GM19240 (cell line): ENCODE results near the gene ATF6B.
A peak's percentile ranks its signal among the peaks of the same experiment; 100 is the strongest.
"Not testable (repeated sequence)": the region's sequence is repeated elsewhere in the genome, so short reads cannot be mapped to it uniquely, and the experiment has no call there.

Source experiments
- DNase-seq: peaks from one replicate; pipeline ENCODE4 v3.0.0; 2011; ENCODE audit warnings: low spot score; ENCODE audit not compliant: insufficient read length

ATF6B gene

DNA sequence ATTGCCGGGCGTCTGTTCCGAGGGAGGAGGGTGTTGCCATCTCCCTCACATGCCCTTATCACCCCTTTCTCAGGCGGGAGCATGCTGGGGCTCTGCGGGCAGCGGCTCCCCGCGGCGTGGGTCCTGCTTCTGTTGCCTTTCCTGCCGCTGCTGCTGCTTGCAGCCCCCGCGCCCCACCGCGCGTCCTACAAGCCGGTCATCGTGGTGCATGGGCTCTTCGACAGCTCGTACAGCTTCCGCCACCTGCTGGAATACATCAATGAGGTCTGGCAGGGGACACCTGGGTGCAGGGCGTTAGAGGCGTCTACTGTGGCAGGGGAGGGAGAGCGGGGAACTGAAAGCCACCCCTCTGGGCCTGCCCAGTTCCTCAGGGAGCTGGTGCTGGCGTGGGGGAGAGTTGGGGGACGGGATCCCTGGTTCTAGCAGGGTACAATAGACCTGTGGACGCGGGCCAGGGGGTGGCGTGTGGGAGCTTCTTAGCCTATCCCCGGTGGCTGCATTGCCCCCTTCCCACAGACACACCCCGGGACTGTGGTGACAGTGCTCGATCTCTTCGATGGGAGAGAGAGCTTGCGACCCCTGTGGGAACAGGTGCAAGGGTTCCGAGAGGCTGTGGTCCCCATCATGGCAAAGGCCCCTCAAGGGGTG, 26.6 kb upstream of the ATF6B start:
- DNase-seq = peak; percentile 84

DNA sequence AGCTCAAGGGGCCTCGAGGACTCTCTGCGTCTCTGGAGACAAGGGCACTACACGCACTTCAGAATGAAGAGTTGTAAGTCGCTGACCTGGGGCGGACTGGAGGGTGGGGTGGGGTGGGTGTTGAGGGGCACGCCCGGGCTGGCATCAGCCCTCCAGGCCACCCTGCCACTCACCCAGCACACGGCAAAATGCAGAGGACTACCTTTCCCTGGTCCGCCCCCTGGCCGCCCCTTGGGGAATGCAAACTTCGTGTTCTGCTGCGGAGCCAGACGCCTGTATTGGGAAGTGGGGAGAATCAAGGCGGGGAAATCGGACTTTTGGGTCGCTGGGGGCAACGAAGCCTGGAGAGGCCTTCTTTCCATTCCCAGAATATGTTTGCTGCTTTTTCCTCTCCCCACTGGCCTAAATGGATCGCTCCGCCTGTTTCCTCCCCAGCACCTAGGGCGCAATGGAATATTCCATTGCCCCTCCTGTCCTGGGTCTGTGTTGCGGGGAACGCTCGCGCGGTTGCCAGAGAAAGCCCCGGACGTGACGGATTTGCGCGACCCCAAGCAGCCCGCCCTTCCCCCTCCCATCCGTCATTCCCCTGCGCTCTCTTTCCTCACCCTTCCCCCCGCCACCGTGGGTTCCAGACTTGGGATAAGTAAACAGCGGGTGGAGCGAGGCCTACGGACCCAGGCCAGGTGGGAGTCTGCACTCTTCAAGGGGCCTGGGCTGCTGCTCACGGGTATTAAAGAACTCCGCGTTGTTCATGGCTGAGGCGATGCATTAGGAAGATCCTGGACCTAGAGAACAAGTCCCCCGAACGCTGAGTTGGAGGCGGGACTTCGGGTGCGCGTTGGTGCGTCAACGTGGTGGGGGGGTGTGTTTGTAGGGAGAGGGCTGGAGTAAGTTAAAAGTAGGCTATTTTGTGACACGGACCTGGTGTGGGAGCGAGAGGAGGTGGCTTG, 25.8 kb upstream of the ATF6B start, which contains the start of gene PPT2:
Gene PPT2, plus strand, starts transcription at position 578 of the 950 bp plus-strand sequence. CDS start 454 bp downstream, outside the sequence.
- DNase-seq = no peak

DNA sequence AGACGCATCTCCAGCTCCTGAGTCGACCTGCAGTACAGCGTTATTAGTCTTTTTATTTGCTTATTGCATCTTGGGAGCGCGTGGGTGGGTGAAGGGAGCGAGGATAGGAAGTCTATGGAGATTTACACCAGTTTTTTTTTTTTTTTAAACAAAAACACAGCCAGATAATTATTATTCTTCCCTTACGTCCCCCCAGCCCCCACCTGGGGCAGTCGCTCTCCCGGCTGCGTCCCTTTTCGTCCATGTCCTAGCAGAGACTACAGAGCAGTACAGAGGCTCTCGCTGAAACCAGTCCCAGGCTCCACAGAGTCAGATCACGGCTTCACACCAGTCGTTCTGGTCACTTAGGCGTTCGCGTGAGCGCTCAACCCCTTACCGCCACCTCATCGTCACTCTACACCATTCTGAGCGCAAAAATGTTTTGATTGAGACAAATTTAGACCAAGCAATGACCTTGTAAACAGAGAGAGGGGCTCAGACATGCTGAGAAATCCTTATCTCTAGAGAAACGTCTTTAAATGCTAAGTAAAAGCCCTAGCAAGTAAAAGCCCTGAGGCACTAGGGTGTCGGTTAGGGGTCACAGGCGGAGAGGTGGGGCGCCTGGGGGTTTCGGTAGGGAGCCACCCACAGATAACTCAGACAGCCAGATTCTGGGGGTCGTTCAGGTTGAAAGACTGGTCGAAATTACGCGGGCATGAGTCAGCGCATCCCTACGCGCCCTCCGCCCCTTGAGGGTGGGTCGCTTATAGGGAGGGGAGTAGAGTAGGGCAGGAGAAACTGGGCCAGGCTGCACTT, 24.9 kb upstream of the ATF6B start:
- DNase-seq = no peak

DNA sequence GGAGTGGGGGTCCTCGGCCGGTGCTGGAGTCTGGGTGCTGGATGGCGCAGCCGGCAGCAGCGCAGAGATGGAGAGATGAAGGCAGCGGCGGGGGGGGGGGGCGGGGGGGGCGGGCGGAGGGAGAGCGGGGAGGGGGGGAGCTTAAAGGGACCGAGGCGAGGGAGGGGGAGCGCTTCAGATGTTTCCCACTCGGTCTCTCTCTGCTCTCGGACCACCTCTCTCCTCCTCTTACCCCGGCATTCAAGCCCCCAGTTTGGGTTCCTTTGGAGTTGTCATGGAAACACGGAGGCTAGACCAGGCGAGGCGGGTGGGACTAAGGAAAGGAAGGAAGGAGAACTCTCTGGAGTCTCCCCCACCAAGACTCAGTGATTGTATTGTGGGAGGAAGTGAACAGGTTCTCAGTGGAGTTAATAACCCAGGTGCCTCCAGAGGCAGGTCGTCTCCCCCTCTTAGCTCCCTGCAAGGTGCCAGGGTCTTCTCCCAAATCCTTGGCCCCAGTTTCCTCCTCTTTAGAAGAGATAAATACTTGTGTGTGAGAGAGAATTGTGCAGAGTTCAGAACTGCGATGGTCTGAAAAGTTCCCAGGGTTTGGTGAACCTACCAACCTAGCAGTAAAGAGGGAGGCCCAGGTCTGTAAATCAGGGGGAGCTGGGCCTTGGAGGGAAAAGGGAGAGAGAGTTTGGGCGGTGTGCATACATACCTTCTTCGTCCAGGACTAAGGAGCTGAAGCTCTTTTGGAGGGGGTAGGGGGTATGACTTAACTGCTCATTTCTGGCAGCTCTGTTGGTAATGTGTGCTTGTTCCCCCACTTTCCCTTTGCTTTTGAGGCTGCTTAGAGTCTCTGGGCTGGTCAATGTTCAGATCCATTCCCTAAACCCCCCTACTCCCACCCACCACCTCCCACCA, 24.1 kb upstream of the ATF6B start, which contains the start of gene PRRT1:
Gene PRRT1, minus strand, starts transcription at position 77 of the 906 bp plus-strand sequence. CDS start 112 bp downstream, outside the sequence.
- no peak for DNase-seq

DNA sequence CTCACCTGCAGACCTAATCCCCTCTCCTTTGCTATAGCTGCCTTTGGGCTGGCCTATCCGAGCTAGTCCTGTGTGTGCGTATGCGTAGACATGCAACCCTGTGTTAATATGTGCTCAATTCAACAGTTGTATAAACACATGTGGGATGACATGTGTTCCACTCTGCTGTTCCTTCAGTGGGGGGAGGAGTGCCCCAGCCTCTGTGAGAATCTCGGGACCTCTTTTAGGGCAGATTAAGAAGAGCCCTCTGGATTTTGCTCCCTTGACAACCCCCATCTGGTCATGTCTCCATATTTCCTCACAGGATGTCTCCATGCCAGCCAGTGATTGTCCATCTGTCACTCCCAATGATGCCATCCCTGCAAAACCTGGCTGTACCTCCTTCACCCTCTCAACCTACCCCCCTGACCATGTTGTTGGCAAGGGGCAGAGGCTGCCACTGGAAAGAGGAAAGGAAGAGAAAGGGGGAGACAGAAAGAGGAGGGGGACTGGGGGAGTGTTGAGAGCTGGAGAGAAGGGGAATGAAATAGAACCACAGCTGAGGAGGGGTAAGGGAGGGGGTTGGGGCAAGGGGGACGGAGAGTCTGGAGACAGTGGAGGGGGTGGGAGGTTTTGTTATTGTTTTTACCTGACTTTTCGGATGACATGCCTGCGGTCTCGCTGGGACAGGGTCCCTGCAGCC, 23.3 kb upstream of the ATF6B start:
- no peak for DNase-seq

DNA sequence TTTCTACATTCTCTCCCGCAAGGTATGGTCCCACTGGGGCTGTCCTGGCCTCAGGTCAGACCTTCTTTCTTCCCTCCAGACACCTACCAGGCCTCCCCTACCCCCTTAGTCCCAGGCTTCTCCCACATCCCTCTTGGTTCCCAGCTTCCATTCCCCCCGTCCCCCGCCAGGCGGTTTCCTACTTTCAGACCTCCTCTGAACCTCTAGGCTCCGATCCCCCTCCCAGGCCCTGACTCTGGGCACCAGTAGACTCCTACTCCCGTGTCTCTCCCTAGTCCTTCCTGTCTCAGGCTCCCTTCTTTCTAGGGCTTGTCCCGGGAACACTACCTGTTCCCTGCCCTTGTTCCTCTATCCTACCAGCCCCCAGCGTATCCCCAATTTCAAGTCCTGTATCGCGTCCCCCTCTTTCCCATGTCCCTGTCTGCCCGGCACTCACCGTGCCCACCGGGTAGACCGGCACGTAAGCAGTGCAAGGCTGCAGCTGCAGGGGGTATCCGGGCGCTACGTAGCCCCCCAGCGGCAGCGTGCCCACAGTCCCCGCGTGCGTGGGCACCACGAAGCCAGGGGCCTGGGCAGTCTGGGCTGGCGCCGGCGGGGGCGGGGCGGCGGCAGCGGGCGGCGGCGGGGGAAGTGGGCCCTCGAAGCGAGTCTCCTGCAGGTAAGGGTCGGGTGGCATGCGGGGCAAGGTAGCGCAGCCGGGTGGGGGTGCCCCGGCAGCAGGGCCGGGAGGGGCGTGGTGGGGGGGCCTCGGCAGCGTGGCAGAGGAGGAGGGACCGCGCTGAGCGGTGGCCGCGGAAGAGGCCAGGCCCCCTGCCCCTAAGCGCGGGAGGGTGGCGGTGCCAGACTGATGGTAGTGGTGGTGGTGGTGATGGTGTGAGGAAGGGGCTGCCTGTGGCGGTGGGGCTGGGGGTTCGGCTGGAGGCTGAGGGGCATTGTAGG, 22.2 kb upstream of the ATF6B start:
- no peak for DNase-seq

DNA sequence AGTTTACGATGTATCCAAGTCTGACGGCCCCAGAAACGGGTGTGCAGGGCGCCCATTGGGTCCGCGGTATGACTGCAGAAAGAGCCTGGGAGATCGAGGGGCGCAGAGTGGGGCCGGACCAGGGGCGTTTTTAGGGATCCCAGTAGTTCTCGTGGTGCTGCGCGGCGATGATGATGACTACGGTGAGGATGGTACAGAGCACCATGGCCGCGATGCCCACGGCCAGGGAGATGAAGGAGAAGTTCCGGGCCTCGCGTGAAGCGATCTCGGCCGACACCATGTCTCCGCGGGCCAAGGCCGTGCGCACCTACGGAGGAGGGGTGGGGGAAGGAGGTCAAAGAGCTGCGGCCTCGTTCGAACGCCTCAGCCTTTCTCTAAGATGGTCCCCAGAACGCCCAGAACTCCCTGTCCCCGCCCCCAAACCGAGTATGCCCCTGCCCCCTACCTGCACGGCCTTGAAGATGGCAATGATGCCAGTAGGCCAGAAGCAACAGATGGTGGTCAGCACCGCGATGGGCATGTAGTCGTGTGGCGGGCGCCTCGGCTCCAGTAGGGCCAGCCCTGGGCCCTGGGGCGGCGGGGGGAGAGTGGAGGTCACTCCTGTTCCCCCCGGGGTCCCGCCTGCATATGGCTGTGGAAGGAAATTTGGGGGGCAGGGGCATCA, 21.2 kb upstream of the ATF6B start:
- DNase-seq = no peak

DNA sequence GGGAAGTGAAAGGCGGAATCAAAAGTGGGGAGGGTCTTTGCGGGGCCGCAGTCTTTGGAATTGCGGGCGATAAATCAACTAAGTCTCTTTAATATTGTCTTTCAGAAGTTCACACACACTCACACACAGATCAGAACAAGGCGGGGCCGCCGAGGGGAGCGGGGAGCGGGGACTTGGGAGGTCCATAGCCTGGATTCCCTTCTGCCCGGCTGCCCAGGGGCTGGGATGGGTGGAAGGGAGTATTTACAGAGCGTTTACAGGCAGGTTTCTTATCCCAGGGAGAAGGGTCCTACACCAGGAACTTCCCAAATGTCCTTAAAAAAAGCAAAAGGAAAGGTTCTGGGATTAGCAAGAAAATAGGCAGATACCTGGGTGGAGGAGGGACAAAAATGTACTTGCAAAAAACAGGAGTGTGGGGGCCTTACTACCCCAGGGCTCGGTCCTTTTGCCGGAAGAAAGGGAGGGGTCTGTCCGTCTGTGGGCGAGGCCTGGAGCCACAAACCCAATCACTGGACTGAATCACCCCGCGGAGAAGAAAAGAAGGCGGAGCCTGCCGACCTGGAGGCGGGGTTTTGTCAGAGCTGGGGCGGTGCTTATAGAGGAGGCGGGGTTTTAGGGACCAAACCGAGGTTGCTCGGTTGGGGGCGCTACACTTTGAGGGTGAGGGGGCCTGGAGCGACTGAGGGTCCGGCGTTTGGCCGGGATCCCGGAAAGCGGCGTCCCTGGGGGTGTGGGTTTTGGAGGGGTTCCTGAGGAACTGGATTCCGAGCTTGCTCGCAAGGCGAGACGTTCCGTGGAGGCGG, 20.4 kb upstream of the ATF6B start:
- DNase-seq = no peak

DNA sequence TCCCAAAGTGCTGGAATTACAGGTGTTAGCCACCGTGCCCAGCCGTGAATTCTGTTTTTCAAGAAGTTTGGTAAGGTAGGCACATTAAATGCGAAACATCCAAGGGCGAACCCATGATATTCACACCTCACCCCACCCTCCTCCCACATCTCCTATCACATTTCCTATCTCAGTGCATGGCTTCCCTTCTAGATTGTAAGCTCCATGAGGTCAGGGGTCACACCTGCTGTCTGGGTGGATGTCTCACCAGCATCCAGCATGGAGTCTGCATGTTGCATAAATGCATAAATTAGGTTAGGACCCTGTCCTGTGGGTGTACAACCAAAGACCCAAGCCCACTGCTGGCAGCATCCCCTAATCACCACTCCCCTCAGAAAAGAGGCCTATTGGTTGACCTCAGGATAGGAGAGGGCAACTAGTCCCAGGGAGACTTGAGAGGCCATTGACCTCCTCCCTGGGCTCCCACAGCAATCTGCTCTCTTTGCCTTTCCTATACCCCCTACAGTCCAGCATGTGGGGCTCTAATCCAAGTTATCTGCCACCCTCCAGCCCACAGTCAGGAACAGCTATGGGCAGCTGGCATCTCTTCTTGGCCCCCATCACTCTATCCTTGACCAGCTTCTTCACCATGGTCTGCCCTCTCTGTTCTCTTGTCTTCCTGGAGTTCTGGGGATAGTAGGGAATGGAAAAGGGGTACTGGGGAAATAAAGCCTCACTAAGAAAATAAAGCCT, 19.5 kb upstream of the ATF6B start:
- no peak for DNase-seq

GRCh38 chr6:32146687-32147086, 18.6 kb upstream of the ATF6B start:
- no peak for DNase-seq

DNA sequence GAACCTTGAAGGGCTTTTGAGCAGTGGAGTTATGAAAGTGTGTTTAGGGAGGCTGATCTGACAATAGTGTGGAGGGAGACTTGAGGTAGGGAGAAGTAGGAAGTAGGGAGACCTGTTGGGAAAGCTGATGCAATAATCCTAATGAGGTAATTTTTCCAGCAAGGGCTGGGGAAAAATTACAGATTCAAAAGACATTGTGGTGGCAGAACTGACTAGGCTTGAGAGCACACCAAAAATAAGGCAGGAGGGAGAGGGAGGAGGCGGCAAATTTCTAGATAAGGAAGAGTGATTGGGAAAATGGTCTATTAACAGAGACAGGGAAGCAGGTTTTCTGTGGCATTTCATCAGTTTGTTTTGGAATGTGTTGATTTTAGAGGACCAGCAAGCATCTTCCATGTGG, 18.2 kb upstream of the ATF6B start:
- no peak for DNase-seq

- DNase-seq = not testable (repeated sequence)
These were observed 16.2 kb upstream of the ATF6B start for GRCh38 chr6:32144238-32144637.

DNA sequence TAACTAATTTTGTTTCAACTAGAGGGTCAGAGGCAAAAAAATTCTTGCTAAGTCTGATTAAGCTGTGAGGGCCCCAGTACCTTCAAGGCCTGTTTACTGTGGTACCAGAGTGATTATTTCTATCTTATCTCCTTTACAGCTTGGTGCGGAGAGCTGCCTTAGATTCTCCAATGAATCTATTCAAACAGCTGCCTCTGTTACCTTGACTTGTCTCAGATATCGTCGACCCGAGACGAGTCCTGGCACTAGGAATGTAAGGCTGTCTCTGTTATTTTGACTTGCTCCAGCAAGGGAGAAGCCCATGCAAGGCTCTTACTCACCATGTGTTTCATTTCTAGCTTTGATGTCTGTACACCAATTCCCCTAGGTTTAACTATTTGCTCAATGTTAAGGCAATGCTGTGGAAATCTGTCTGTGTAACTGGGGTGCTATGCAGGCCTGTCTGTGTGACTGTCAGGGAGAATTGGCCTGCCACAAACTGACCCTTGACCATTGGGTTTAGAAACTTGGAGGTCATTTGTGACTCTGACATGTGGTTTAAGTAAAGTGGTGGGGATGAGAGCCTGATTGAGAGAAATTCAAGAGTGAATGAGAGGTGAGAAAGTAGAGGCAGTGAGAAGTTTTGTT, 12.5 kb upstream of the ATF6B start:
- no peak for DNase-seq

DNA sequence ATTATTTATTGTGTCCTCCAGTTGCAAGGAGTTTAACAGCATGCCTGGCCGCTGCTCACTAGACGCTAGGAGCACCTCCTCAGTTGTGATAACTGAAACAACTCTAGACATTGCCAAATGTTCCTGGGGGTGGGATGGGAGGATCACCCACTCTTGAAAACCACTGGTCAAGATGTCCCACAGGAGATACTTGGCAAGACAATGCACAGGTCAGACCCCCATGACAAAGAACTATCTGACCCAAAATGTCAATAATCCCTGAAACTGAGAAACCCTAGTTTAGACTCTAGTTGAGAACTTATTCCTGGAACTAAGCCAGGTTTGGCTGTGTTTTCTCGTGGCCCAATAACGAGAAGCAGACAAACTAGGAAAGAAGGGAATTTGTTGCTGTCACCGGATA, 11.5 kb upstream of the ATF6B start:
- no peak for DNase-seq

DNA sequence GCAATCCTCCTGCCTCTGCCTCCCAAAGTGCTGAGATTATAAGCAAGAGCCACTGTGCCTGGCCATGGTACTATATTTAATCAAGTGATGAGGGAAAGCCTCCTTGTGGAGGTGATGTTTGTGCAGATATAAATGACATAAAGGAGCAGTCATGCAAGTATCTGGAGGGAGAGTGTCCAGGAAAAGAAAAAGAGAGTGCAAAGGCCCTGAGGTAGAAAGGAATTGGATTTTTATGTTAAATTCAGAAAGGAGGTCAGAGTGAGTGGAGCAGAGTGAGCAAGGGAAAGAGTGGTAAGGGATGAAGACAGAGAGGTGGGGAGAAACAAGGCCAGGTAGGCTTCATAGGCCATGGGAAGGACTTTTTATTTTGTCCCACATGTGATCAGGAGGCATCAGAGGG, 9.4 kb upstream of the ATF6B start:
- no peak for DNase-seq

DNA sequence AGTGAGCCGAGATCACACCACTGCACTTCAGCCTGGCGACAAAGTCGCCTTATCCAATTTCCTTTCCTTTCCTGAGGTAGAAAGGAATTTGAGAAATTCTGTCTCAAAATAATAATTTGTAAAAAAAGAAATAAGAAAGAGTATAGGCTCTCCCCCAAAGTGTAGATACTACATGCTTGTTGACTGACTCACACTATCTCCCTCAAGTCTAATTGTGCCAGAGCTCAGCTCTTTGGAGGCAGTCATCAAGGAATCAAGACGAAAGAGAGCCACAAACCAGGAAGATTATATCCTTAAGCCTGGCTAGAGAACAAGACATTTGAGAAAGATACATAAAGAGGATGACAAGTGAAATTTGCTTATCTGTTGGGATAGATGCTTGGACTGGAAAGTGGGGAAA, 5.7 kb upstream of the ATF6B start:
- DNase-seq = no peak
